Measurements from ENCODE around the gene MOCOS. TPM values are rescaled to one million over a fixed set of nuclear protein-coding genes. Genes with fewer than 3 reads are reported as not detected.

MOCOS gene
- total and polyA plus RNA-seq, 4 donors, result 1.9 to 27.0 (median 17.0) TPM

DNA sequence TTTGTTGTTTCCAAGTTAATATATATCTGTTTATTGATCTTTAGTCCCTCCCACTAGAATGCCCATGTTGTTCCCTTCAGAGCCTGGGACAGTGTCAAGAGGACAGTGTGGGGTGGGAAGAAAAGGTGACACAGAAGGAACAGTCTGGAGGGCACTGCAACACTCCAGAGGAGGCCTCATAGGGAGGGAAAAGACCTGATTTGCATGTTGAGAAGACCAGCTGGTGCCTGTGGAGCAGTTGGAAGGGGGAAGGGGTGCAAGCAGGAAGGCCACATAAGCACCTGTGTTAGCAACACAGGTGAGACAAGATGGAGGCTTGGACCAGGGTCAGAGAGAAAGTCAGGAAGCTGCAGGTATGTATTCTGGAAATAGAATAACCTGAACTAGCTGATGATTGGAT lies 62.1 kb downstream of the MOCOS start:
- Histone ChIP-seq H3K9ac (ENCODE audit: low read depth in 1 of 2, low read length in 2 of 2) (no peak overlapping the region), H3K4me1 (ENCODE audit: control insufficient read depth in 4 of 4, insufficient read depth in 4 of 4, low read length in 3 of 4) (no peaks in the 10 kb centered on the region), H3K27me3 (ENCODE audit: control insufficient read depth in 4 of 4, insufficient read depth in 4 of 4, low read length in 3 of 4) (no peaks in the 10 kb centered on the region), H3K27ac (ENCODE audit: low read depth in 1 of 2, low read length in 2 of 2) (no peak overlapping the region), H3K9me3 (ENCODE audit: control insufficient read depth in 4 of 4, low read length in 3 of 4) (no peaks in the 10 kb centered on the region), H3K36me3 (ENCODE audit: control insufficient read depth in 4 of 4, insufficient read depth in 3 of 4, low read depth in 1 of 4, low read length in 3 of 4) (peaks cover 7 to 31% (median 22%) of the 10 kb centered on the region in 4 donors), H3K4me3 (ENCODE audit: low read depth in 1 of 3, low read length in 3 of 3) (no peak overlapping the region)
- DNase-seq (ENCODE audit: low spot score), result no peak
- TF ChIP-seq, protein P1, sequence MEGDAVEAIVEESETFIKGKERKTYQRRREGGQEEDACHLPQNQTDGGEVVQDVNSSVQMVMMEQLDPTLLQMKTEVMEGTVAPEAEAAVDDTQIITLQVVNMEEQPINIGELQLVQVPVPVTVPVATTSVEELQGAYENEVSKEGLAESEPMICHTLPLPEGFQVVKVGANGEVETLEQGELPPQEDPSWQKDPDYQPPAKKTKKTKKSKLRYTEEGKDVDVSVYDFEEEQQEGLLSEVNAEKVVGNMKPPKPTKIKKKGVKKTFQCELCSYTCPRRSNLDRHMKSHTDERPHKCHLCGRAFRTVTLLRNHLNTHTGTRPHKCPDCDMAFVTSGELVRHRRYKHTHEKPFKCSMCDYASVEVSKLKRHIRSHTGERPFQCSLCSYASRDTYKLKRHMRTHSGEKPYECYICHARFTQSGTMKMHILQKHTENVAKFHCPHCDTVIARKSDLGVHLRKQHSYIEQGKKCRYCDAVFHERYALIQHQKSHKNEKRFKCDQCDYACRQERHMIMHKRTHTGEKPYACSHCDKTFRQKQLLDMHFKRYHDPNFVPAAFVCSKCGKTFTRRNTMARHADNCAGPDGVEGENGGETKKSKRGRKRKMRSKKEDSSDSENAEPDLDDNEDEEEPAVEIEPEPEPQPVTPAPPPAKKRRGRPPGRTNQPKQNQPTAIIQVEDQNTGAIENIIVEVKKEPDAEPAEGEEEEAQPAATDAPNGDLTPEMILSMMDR (IDR thresholded peaks at IDR 0.05; ENCODE audit: low read depth, low read length, missing input control), result no peak
- TF ChIP-seq YY1 (IDR thresholded peaks at IDR 0.05), result no peak
- no peak for TF ChIP-seq EGR1 (IDR thresholded peaks at IDR 0.05; ENCODE audit: low read depth in 2 of 2)
- TF ChIP-seq, protein P2, sequence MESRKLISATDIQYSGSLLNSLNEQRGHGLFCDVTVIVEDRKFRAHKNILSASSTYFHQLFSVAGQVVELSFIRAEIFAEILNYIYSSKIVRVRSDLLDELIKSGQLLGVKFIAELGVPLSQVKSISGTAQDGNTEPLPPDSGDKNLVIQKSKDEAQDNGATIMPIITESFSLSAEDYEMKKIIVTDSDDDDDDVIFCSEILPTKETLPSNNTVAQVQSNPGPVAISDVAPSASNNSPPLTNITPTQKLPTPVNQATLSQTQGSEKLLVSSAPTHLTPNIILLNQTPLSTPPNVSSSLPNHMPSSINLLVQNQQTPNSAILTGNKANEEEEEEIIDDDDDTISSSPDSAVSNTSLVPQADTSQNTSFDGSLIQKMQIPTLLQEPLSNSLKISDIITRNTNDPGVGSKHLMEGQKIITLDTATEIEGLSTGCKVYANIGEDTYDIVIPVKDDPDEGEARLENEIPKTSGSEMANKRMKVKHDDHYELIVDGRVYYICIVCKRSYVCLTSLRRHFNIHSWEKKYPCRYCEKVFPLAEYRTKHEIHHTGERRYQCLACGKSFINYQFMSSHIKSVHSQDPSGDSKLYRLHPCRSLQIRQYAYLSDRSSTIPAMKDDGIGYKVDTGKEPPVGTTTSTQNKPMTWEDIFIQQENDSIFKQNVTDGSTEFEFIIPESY (IDR thresholded peaks at IDR 0.05), result no peak
- no peak for TF ChIP-seq HNF4A (conservative IDR thresholded peaks at IDR 0.05)
- no peak for TF ChIP-seq HNF4G (IDR thresholded peaks at IDR 0.05)
- no peak for TF ChIP-seq FOXA1 (IDR thresholded peaks at IDR 0.05)
- no peak for TF ChIP-seq RAD21 (IDR thresholded peaks at IDR 0.05)
- TF ChIP-seq SP1 (IDR thresholded peaks at IDR 0.05), result no peak
- no peak for TF ChIP-seq NR2F2 (IDR thresholded peaks at IDR 0.05)
- TF ChIP-seq JUND (IDR thresholded peaks at IDR 0.05), result no peak
- TF ChIP-seq, protein P3, sequence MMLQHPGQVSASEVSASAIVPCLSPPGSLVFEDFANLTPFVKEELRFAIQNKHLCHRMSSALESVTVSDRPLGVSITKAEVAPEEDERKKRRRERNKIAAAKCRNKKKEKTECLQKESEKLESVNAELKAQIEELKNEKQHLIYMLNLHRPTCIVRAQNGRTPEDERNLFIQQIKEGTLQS (IDR thresholded peaks at IDR 0.05), result no peak

- Histone ChIP-seq H3K4me1 (ENCODE audit: control insufficient read depth in 4 of 4, insufficient read depth in 4 of 4, low read length in 3 of 4) (no peaks in the 10 kb centered on the region), H3K9ac (ENCODE audit: low read depth in 1 of 2, low read length in 2 of 2) (no peak overlapping the region), H3K36me3 (ENCODE audit: control insufficient read depth in 4 of 4, insufficient read depth in 3 of 4, low read depth in 1 of 4, low read length in 3 of 4) (peaks cover 11 to 31% (median 19%) of the 10 kb centered on the region in 4 donors), H3K9me3 (ENCODE audit: control insufficient read depth in 4 of 4, low read length in 3 of 4) (no peaks in the 10 kb centered on the region), H3K4me3 (ENCODE audit: low read depth in 1 of 3, low read length in 3 of 3) (no peak overlapping the region), H3K27me3 (ENCODE audit: control insufficient read depth in 4 of 4, insufficient read depth in 4 of 4, low read length in 3 of 4) (no peaks in the 10 kb centered on the region), H3K27ac (ENCODE audit: low read depth in 1 of 2, low read length in 2 of 2) (no peak overlapping the region)
- 92% methylated on average over 2 of the region's 2 CpGs for WGBS
- TF ChIP-seq YY1 (IDR thresholded peaks at IDR 0.05), result no peak
- TF ChIP-seq RAD21 (IDR thresholded peaks at IDR 0.05), result no peak
- TF ChIP-seq TAF1 (conservative IDR thresholded peaks at IDR 0.05), result no peak
- no peak for TF ChIP-seq SP1 (IDR thresholded peaks at IDR 0.05)
- TF ChIP-seq EGR1 (IDR thresholded peaks at IDR 0.05; ENCODE audit: low read depth in 2 of 2), result no peak
- TF ChIP-seq FOXA2 (IDR thresholded peaks at IDR 0.05), result no peak
- DNase-seq (ENCODE audit: low spot score), result no peak
These were observed 63.5 kb downstream of the MOCOS start for GRCh38 chr18:36250827-36251226.

DNA sequence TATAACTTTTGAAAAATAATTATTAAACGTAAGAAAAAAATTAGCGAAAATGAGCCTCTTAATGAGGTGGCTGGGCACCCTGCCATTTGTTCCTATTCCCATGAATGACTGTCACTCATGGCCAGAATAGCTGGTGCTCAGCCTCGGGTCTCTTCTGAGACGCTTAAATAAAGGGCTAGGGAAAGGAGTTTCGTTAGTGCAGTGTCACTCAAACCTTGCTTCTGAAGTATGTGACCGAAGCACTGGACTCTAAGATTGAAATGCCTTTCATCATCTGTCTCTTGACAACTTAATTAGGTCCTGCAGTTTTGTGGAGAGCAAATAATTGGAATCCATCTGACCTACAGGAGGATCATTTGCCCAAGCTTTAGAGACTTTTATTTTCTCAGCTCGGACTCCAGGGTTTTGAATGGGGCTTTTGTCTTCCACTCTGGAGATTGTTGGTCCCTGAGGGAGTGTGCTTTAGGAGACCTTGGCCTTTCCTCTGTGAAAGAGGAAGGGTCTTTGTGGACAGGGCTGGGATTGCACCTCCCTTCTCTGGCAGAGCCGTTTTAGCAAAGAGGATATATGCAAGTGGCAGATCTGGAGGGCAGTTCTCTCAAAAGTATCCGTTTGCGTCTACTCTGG lies 67.9 kb downstream of the MOCOS start:
- H3K4me1 ChIP-seq (ENCODE audit: control insufficient read depth in 4 of 4, insufficient read depth in 4 of 4, low read length in 3 of 4), result no peaks in the 10 kb centered on the region
- no peak for TF ChIP-seq TAF1 (conservative IDR thresholded peaks at IDR 0.05)
- TF ChIP-seq, protein P3 (IDR thresholded peaks at IDR 0.05), result no peak
- WGBS, result 91% methylated on average over 10 of the region's 10 CpGs
- H3K36me3 ChIP-seq (ENCODE audit: control insufficient read depth in 4 of 4, insufficient read depth in 3 of 4, low read depth in 1 of 4, low read length in 3 of 4), result peaks cover 15 to 35% (median 27%) of the 10 kb centered on the region in 4 donors
- no peak overlapping the region for H3K9ac ChIP-seq (ENCODE audit: low read depth in 1 of 2, low read length in 2 of 2)
- no peak overlapping the region for H3K27ac ChIP-seq (ENCODE audit: low read depth in 1 of 2, low read length in 2 of 2)
- no peak overlapping the region for H3K4me3 ChIP-seq (ENCODE audit: low read depth in 1 of 3, low read length in 3 of 3)
- no peak for DNase-seq (ENCODE audit: low spot score)
- H3K9me3 ChIP-seq (ENCODE audit: control insufficient read depth in 4 of 4, low read length in 3 of 4), result no peaks in the 10 kb centered on the region
- no peaks in the 10 kb centered on the region for H3K27me3 ChIP-seq (ENCODE audit: control insufficient read depth in 4 of 4, insufficient read depth in 4 of 4, low read length in 3 of 4)

All from liver (tissue), 9 donors.